ENCODE measurements around the gene RIOK2. TPM values are rescaled to one million over a fixed set of nuclear protein-coding genes. Genes with fewer than 3 reads are reported as not detected.

Gene RIOK2
- total and polyA plus RNA-seq, 2 donors (not counting 1 experiment from before 2014, with no cell fraction given), result 18.2 to 24.6 TPM

- H3K4me1 ChIP-seq (ENCODE audit: control insufficient read depth, extremely low read depth, insufficient read depth, low read length), result no peaks in the 10 kb centered on the region
- no peaks in the 10 kb centered on the region for H4K20me1 ChIP-seq (ENCODE audit: control insufficient read depth, extremely low read depth, insufficient read depth, low read length)
- no peaks in the 10 kb centered on the region for H3K27me3 ChIP-seq (ENCODE audit: control insufficient read depth, insufficient read depth, low read length)
- H3K36me3 ChIP-seq (ENCODE audit: control insufficient read depth, insufficient read depth, low read length), result no peaks in the 10 kb centered on the region
- DNase-seq (ENCODE audit: low read depth in 2 of 2), result no peak
- TF ChIP-seq EZH2 (IDR thresholded peaks at IDR 0.05; ENCODE audit: low read length, missing control alignments), result no peak
- TF ChIP-seq CTCF (conservative IDR thresholded peaks at IDR 0.05 in 1 of 2, IDR thresholded peaks at IDR 0.05 in 1 of 2; ENCODE audit: low read depth in 1 of 2, low read length in 2 of 2), result no peak
- H2AFZ ChIP-seq (ENCODE audit: low read length), result no peak overlapping the region
- no peaks in the 10 kb centered on the region for H3K9me3 ChIP-seq (ENCODE audit: control insufficient read depth, insufficient read depth, low read depth, low read length)
- H3K4me3 ChIP-seq (replicated peaks in 1 of 4; ENCODE audit: control extremely low read depth in 1 of 4, insufficient read depth in 1 of 4, low read depth in 3 of 4, low read length in 4 of 4), result no peak overlapping the region
- no peaks in the 10 kb centered on the region for H3K79me2 ChIP-seq (ENCODE audit: control insufficient read depth, insufficient read depth, low read length)
- no peak overlapping the region for H3K27ac ChIP-seq (ENCODE audit: insufficient read depth, low read length)
- H3K4me2 ChIP-seq (ENCODE audit: extremely low read depth, insufficient read depth, low read length), result no peak overlapping the region
- no peak overlapping the region for H3K9ac ChIP-seq (ENCODE audit: insufficient read depth, low read length)
Measured at GRCh38 chr5:97223596-97223995, 40.5 kb upstream of the RIOK2 start.

GRCh38 chr5:97209343-97209742 is 26.3 kb upstream of the RIOK2 start:
- no peak overlapping the region for H2AFZ ChIP-seq (ENCODE audit: low read length)
- H3K4me1 ChIP-seq (ENCODE audit: control insufficient read depth, extremely low read depth, insufficient read depth, low read length), result no peaks in the 10 kb centered on the region
- DNase-seq (ENCODE audit: low read depth in 2 of 2), result no peak
- no peak overlapping the region for H3K4me2 ChIP-seq (ENCODE audit: extremely low read depth, insufficient read depth, low read length)
- no peak overlapping the region for H3K9ac ChIP-seq (ENCODE audit: insufficient read depth, low read length)
- no peak overlapping the region for H3K27ac ChIP-seq (ENCODE audit: insufficient read depth, low read length)
- no peaks in the 10 kb centered on the region for H3K36me3 ChIP-seq (ENCODE audit: control insufficient read depth, insufficient read depth, low read length)
- no peaks in the 10 kb centered on the region for H3K79me2 ChIP-seq (ENCODE audit: control insufficient read depth, insufficient read depth, low read length)
- H4K20me1 ChIP-seq (ENCODE audit: control insufficient read depth, extremely low read depth, insufficient read depth, low read length), result no peaks in the 10 kb centered on the region
- no peak for TF ChIP-seq CTCF (conservative IDR thresholded peaks at IDR 0.05 in 1 of 2, IDR thresholded peaks at IDR 0.05 in 1 of 2; ENCODE audit: low read depth in 1 of 2, low read length in 2 of 2)
- TF ChIP-seq EZH2 (IDR thresholded peaks at IDR 0.05; ENCODE audit: low read length, missing control alignments), result no peak
- no peak overlapping the region for H3K4me3 ChIP-seq (replicated peaks in 1 of 4; ENCODE audit: control extremely low read depth in 1 of 4, insufficient read depth in 1 of 4, low read depth in 3 of 4, low read length in 4 of 4)
- no peaks in the 10 kb centered on the region for H3K9me3 ChIP-seq (ENCODE audit: control insufficient read depth, insufficient read depth, low read depth, low read length)
- no peaks in the 10 kb centered on the region for H3K27me3 ChIP-seq (ENCODE audit: control insufficient read depth, insufficient read depth, low read length)

- H3K36me3 ChIP-seq (ENCODE audit: control insufficient read depth, insufficient read depth, low read length), result no peaks in the 10 kb centered on the region
- no peak overlapping the region for H3K27ac ChIP-seq (ENCODE audit: insufficient read depth, low read length)
- no peak overlapping the region for H3K4me2 ChIP-seq (ENCODE audit: extremely low read depth, insufficient read depth, low read length)
- H3K9me3 ChIP-seq (ENCODE audit: control insufficient read depth, insufficient read depth, low read depth, low read length), result no peaks in the 10 kb centered on the region
- no peak overlapping the region for H3K9ac ChIP-seq (ENCODE audit: insufficient read depth, low read length)
- no peaks in the 10 kb centered on the region for H3K4me1 ChIP-seq (ENCODE audit: control insufficient read depth, extremely low read depth, insufficient read depth, low read length)
- H2AFZ ChIP-seq (ENCODE audit: low read length), result no peak overlapping the region
- no peak for DNase-seq (ENCODE audit: low read depth in 2 of 2)
- no peak overlapping the region for H3K4me3 ChIP-seq (replicated peaks in 1 of 4; ENCODE audit: control extremely low read depth in 1 of 4, insufficient read depth in 1 of 4, low read depth in 3 of 4, low read length in 4 of 4)
- no peaks in the 10 kb centered on the region for H3K27me3 ChIP-seq (ENCODE audit: control insufficient read depth, insufficient read depth, low read length)
- no peaks in the 10 kb centered on the region for H4K20me1 ChIP-seq (ENCODE audit: control insufficient read depth, extremely low read depth, insufficient read depth, low read length)
- TF ChIP-seq CTCF (conservative IDR thresholded peaks at IDR 0.05 in 1 of 2, IDR thresholded peaks at IDR 0.05 in 1 of 2; ENCODE audit: low read depth in 1 of 2, low read length in 2 of 2), result no peak
- TF ChIP-seq EZH2 (IDR thresholded peaks at IDR 0.05; ENCODE audit: low read length, missing control alignments), result no peak
- H3K79me2 ChIP-seq (ENCODE audit: control insufficient read depth, insufficient read depth, low read length), result no peaks in the 10 kb centered on the region
Measured at GRCh38 chr5:97208714-97209113, 25.7 kb upstream of the RIOK2 start.
